ENCODE measurements around the gene FAM171A1. TPM values are rescaled to one million over a fixed set of nuclear protein-coding genes. Genes with fewer than 3 reads are reported as not detected.

Gene FAM171A1
- total and polyA plus RNA-seq, 2 donors (not counting 1 experiment from before 2014, with no cell fraction given): 0.09 TPM; not detected in 1

- Histone ChIP-seq H3K9me3 (ENCODE audit: control extremely low read depth in 1 of 3, control insufficient read depth in 2 of 3, insufficient read depth in 1 of 3, low read length in 2 of 3) (no peaks in the 10 kb centered on the region), H2AFZ (ENCODE audit: insufficient read depth, low read depth, low read length, poor library complexity, severe bottlenecking) (no peak overlapping the region), H3K27me3 (replicated peaks in 1 of 4; ENCODE audit: control extremely low read depth in 1 of 4, control insufficient read depth in 3 of 4, insufficient read depth in 4 of 4, low read length in 3 of 4) (peaks cover 0 to 2% (median 0%) of the 10 kb centered on the region in 4 experiments), H3K4me3 (ENCODE audit: control extremely low read depth in 1 of 5, extremely low read depth in 1 of 5, insufficient read depth in 1 of 5, low read depth in 2 of 5, low read length in 4 of 5) (no peak overlapping the region), H3K4me1 (ENCODE audit: control insufficient read depth in 2 of 2, insufficient read depth in 2 of 2, low read length in 2 of 2) (no peaks in the 10 kb centered on the region), H3K9ac (ENCODE audit: low read length) (no peak overlapping the region), H3K27ac (ENCODE audit: low read length in 2 of 2) (no peak overlapping the region), H3K36me3 (replicated peaks in 1 of 2; ENCODE audit: control extremely low read depth in 1 of 2, control insufficient read depth in 1 of 2, extremely low read depth in 1 of 2, insufficient read depth in 2 of 2, low read length in 1 of 2) (no peaks in the 10 kb centered on the region), H3K79me2 (ENCODE audit: control insufficient read depth, insufficient read depth, low read length) (no peaks in the 10 kb centered on the region), H3K4me2 (replicated peaks; ENCODE audit: low read depth, low read length, poor library complexity, severe bottlenecking) (no peak overlapping the region), H4K20me1 (ENCODE audit: control insufficient read depth, insufficient read depth, low read length, poor library complexity, severe bottlenecking) (no peaks in the 10 kb centered on the region)
- 92% methylated on average over 6 of the region's 8 CpGs for WGBS (ENCODE audit: insufficient coverage)
- no peak overlapping the region for H3K4me3 Mint-ChIP-seq
- no peaks in the 10 kb centered on the region for H3K4me1 Mint-ChIP-seq
- intact Hi-C loops (cut with micrococcal nuclease): no loop called here
- POLR2A ChIA-PET: no interaction called here
- CTCF ChIA-PET: no interaction called here
- H3K9me3 Mint-ChIP-seq (ENCODE audit: insufficient read depth): no peaks in the 10 kb centered on the region
- TF ChIP-seq EZH2 (IDR thresholded peaks at IDR 0.05; ENCODE audit: borderline replicate concordance, insufficient read depth, low read depth, low read length, poor library complexity, severe bottlenecking) (no peak), CTCF (IDR thresholded peaks at IDR 0.05) (no peak)
- DNase-seq (no peak), ATAC-seq (ENCODE audit: low read depth) (no peak)
- no peak overlapping the region for H3K27ac Mint-ChIP-seq
- peaks cover 19% of the 10 kb centered on the region for H3K27me3 Mint-ChIP-seq
These were observed 55.8 kb downstream of the FAM171A1 start for GRCh38 chr10:15315286-15315685.

GRCh38 chr10:15314482-15315045 is 56.5 kb downstream of the FAM171A1 start:
- Mint-ChIP-seq H3K27me3 (peaks cover 19% of the 10 kb centered on the region), H3K4me3 (no peak overlapping the region), H3K27ac (no peak overlapping the region), H3K4me1 (no peaks in the 10 kb centered on the region), H3K9me3 (ENCODE audit: insufficient read depth) (no peaks in the 10 kb centered on the region)
- no peak overlapping the region for H3K4me3 ChIP-seq (ENCODE audit: control extremely low read depth in 1 of 5, extremely low read depth in 1 of 5, insufficient read depth in 1 of 5, low read depth in 2 of 5, low read length in 4 of 5)
- no peaks in the 10 kb centered on the region for H3K79me2 ChIP-seq (ENCODE audit: control insufficient read depth, insufficient read depth, low read length)
- intact Hi-C loops (cut with micrococcal nuclease): no loop called here
- no peaks in the 10 kb centered on the region for H4K20me1 ChIP-seq (ENCODE audit: control insufficient read depth, insufficient read depth, low read length, poor library complexity, severe bottlenecking)
- ATAC-seq (ENCODE audit: low read depth): no peak
- no peak overlapping the region for H2AFZ ChIP-seq (ENCODE audit: insufficient read depth, low read depth, low read length, poor library complexity, severe bottlenecking)
- H3K4me1 ChIP-seq (ENCODE audit: control insufficient read depth in 2 of 2, insufficient read depth in 2 of 2, low read length in 2 of 2): no peaks in the 10 kb centered on the region
- no peaks in the 10 kb centered on the region for H3K36me3 ChIP-seq (replicated peaks in 1 of 2; ENCODE audit: control extremely low read depth in 1 of 2, control insufficient read depth in 1 of 2, extremely low read depth in 1 of 2, insufficient read depth in 2 of 2, low read length in 1 of 2)
- no peak overlapping the region for H3K9ac ChIP-seq (ENCODE audit: low read length)
- ChIA-PET CTCF (no interaction called here), POLR2A (no interaction called here)
- H3K27me3 ChIP-seq (replicated peaks in 1 of 4; ENCODE audit: control extremely low read depth in 1 of 4, control insufficient read depth in 3 of 4, insufficient read depth in 4 of 4, low read length in 3 of 4): no peaks in the 10 kb centered on the region
- no peak overlapping the region for H3K4me2 ChIP-seq (replicated peaks; ENCODE audit: low read depth, low read length, poor library complexity, severe bottlenecking)
- DNase-seq: no peak
- no peaks in the 10 kb centered on the region for H3K9me3 ChIP-seq (ENCODE audit: control extremely low read depth in 1 of 3, control insufficient read depth in 2 of 3, insufficient read depth in 1 of 3, low read length in 2 of 3)
- 98% methylated on average over 15 of the region's 17 CpGs for WGBS (ENCODE audit: insufficient coverage)
- H3K27ac ChIP-seq (ENCODE audit: low read length in 2 of 2): no peak overlapping the region
- no peak for TF ChIP-seq EZH2 (IDR thresholded peaks at IDR 0.05; ENCODE audit: borderline replicate concordance, insufficient read depth, low read depth, low read length, poor library complexity, severe bottlenecking)
- TF ChIP-seq CTCF (IDR thresholded peaks at IDR 0.05): no peak
